Measurements from ENCODE around the gene CSTF3. TPM values are rescaled to one million over a fixed set of nuclear protein-coding genes. Genes with fewer than 3 reads are reported as not detected.

CSTF3 gene
- total and polyA plus RNA-seq, 9 of the 15 experiments (the other 6 are each of a cell fraction or from before 2014, with no cell fraction given): 37.0 to 111 (median 61.0) TPM

DNA sequence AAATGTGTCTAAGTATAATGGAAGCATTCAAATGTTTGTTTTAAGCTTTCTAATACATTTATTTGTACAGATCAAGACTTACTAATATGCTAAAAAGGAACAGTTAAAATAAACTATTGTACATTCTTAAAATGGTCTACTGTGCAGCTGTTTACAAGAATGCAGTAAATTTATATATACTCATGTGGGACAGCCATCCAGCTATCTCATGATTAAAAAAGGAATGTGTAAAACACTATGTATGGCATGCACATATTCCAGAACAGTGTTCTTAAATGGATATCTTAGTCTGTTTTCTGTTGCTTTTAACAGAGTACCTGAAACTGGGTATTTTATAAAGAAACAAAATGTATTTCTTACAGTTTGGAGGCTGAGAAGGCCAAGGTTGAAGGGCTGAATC lies 30.2 kb upstream of the CSTF3 start:
- intact Hi-C loops (cut with micrococcal nuclease) (no loop called here), in situ Hi-C loops (cut with MboI) (no loop called here)
- H3K4me3 ChIP-seq: no peak overlapping the region
- ATAC-seq: no peak
- H3K27ac ChIP-seq (ENCODE audit: extremely low read depth, low read depth, low read length): no peak overlapping the region
- ChIA-PET POLR2A (no interaction called here), CTCF (ENCODE audit: low intra/inter-chr PET ratio) (no interaction called here)
- no peak overlapping the region for H3K4me2 ChIP-seq (ENCODE audit: insufficient read depth, low read length)
- H3K36me3 ChIP-seq (ENCODE audit: control insufficient read depth, insufficient read depth, low read length): no peaks in the 10 kb centered on the region
- H2AFZ ChIP-seq (ENCODE audit: low read depth, low read length): no peak overlapping the region
- no peak overlapping the region for H3K9ac ChIP-seq (ENCODE audit: insufficient read depth in 1 of 2, low read depth in 2 of 2, low read length in 2 of 2)
- H3K9me1 ChIP-seq (ENCODE audit: control insufficient read depth, insufficient read depth, low read length): no peaks in the 10 kb centered on the region
- H3K79me2 ChIP-seq (ENCODE audit: control insufficient read depth, insufficient read depth, low read length): no peaks in the 10 kb centered on the region
- FAIRE-seq: no peak
- no peak for DNase-seq (ENCODE audit: extremely low read depth in 1 of 4, low spot score in 3 of 4)
- H4K20me1 ChIP-seq (replicated peaks; ENCODE audit: control insufficient read depth, insufficient read depth, low read length): 0 out of 2 replicates have a peak, but pooled peaks cover 4% of the 10 kb centered on the region
- H3K27me3 ChIP-seq (ENCODE audit: control insufficient read depth in 2 of 2, insufficient read depth in 2 of 2, low read length in 2 of 2): no peaks in the 10 kb centered on the region
- H3K9me3 ChIP-seq (replicated peaks; ENCODE audit: control insufficient read depth, insufficient read depth, low read depth, low read length): no peaks in the 10 kb centered on the region
- peaks cover 4% of the 10 kb centered on the region in 2 experiments; a peak in 1 of 5 replicates for H3K4me1 ChIP-seq (replicated peaks in 1 of 2; ENCODE audit: control insufficient read depth in 2 of 2, insufficient read depth in 2 of 2, low read length in 2 of 2)
- no TSS peak for BruUV-seq (replicated peaks)
- no peak for TF ChIP-seq ZNF830 (CRISPR knock-in tag; IDR thresholded peaks at IDR 0.05)
- TF ChIP-seq NFATC3 (IDR thresholded peaks at IDR 0.05): no peak
- no peak for TF ChIP-seq KAT7 (CRISPR knock-in tag; IDR thresholded peaks at IDR 0.05; ENCODE audit: borderline replicate concordance)
- no peak for TF ChIP-seq DIDO1 (tag; IDR thresholded peaks at IDR 0.05; ENCODE audit: low read depth)
- TF ChIP-seq, protein P1, sequence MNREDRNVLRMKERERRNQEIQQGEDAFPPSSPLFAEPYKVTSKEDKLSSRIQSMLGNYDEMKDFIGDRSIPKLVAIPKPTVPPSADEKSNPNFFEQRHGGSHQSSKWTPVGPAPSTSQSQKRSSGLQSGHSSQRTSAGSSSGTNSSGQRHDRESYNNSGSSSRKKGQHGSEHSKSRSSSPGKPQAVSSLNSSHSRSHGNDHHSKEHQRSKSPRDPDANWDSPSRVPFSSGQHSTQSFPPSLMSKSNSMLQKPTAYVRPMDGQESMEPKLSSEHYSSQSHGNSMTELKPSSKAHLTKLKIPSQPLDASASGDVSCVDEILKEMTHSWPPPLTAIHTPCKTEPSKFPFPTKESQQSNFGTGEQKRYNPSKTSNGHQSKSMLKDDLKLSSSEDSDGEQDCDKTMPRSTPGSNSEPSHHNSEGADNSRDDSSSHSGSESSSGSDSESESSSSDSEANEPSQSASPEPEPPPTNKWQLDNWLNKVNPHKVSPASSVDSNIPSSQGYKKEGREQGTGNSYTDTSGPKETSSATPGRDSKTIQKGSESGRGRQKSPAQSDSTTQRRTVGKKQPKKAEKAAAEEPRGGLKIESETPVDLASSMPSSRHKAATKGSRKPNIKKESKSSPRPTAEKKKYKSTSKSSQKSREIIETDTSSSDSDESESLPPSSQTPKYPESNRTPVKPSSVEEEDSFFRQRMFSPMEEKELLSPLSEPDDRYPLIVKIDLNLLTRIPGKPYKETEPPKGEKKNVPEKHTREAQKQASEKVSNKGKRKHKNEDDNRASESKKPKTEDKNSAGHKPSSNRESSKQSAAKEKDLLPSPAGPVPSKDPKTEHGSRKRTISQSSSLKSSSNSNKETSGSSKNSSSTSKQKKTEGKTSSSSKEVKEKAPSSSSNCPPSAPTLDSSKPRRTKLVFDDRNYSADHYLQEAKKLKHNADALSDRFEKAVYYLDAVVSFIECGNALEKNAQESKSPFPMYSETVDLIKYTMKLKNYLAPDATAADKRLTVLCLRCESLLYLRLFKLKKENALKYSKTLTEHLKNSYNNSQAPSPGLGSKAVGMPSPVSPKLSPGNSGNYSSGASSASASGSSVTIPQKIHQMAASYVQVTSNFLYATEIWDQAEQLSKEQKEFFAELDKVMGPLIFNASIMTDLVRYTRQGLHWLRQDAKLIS (CRISPR knock-in tag; IDR thresholded peaks at IDR 0.05): no peak
- TF ChIP-seq, protein P2, sequence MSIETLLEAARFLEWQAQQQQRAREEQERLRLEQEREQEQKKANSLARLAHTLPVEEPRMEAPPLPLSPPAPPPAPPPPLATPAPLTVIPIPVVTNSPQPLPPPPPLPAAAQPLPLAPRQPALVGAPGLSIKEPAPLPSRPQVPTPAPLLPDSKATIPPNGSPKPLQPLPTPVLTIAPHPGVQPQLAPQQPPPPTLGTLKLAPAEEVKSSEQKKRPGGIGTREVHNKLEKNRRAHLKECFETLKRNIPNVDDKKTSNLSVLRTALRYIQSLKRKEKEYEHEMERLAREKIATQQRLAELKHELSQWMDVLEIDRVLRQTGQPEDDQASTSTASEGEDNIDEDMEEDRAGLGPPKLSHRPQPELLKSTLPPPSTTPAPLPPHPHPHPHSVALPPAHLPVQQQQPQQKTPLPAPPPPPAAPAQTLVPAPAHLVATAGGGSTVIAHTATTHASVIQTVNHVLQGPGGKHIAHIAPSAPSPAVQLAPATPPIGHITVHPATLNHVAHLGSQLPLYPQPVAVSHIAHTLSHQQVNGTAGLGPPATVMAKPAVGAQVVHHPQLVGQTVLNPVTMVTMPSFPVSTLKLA (conservative IDR thresholded peaks at IDR 0.05): no peak
- no peak for TF ChIP-seq SMARCA4 (IDR thresholded peaks at IDR 0.05)
- TF ChIP-seq REST (IDR thresholded peaks at IDR 0.05; ENCODE audit: borderline replicate concordance): no peak
- no peak for TF ChIP-seq REST (CRISPR knock-in tag; IDR thresholded peaks at IDR 0.05; ENCODE audit: low read depth)
- no peak for TF ChIP-seq YBX1 (IDR thresholded peaks at IDR 0.05)
